ENCODE results near the gene DKK2. TPM values are rescaled to one million over a fixed set of nuclear protein-coding genes. Genes with fewer than 3 reads are reported as not detected.

The DKK2 gene
- total and polyA plus RNA-seq, 9 of the 15 experiments (the other 6 are each of a cell fraction or from before 2014, with no cell fraction given), result not detected

DNA sequence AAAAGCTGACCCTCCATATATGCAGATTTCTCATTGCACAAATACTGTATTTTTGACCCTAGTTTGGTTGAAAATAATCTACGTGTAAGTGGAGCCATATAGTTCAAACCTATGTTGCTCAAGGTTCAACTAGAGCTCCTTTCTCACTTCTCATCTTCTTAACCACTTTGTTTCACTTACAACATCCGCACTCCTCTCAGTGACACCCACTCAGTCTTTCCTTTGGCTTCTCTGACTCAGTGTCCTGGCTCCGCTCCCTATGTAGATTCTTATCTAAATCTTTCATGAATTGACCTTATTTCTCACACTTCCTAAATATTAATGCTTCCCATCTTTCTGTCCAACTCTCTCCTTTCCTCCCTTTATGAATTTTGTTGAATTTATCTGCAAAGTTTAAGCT lies 32.9 kb upstream of the DKK2 start:
- intact Hi-C loops (cut with micrococcal nuclease) (no loop called here), in situ Hi-C loops (cut with MboI) (no loop called here)
- 2% methylated on average over 3 of the region's 3 CpGs for WGBS (ENCODE audit: insufficient coverage, low coverage, missing lambda C conversion rate)
- Histone ChIP-seq H3K9me3 (replicated peaks; ENCODE audit: control insufficient read depth, insufficient read depth, low read depth, low read length) (no peaks in the 10 kb centered on the region), H4K20me1 (replicated peaks; ENCODE audit: control insufficient read depth, insufficient read depth, low read length) (no peaks in the 10 kb centered on the region), H3K9me1 (ENCODE audit: control insufficient read depth, insufficient read depth, low read length) (no peaks in the 10 kb centered on the region), H3K27ac (ENCODE audit: extremely low read depth, low read depth, low read length) (no peak overlapping the region), H3K27me3 (ENCODE audit: control insufficient read depth in 2 of 2, insufficient read depth in 2 of 2, low read length in 2 of 2) (no peaks in the 10 kb centered on the region), H3K4me2 (ENCODE audit: insufficient read depth, low read length) (no peak overlapping the region), H3K9ac (ENCODE audit: insufficient read depth in 1 of 2, low read depth in 2 of 2, low read length in 2 of 2) (no peak overlapping the region), H3K4me1 (replicated peaks in 1 of 2; ENCODE audit: control insufficient read depth in 2 of 2, insufficient read depth in 2 of 2, low read length in 2 of 2) (no peaks in the 10 kb centered on the region), H2AFZ (ENCODE audit: low read depth, low read length) (no peak overlapping the region), H3K4me3 (no peak overlapping the region), H3K79me2 (ENCODE audit: control insufficient read depth, insufficient read depth, low read length) (no peaks in the 10 kb centered on the region), H3K36me3 (ENCODE audit: control insufficient read depth, insufficient read depth, low read length) (no peaks in the 10 kb centered on the region)
- CTCF ChIA-PET (ENCODE audit: low intra/inter-chr PET ratio), result no interaction called here
- ATAC-seq (no peak), DNase-seq (ENCODE audit: extremely low read depth in 1 of 4, low spot score in 3 of 4) (no peak), FAIRE-seq (no peak)
- TF ChIP-seq CREB1 (IDR thresholded peaks at IDR 0.05) (no peak), CREB1 (CRISPR knock-in tag; IDR thresholded peaks at IDR 0.05) (no peak), ZNF316 (IDR thresholded peaks at IDR 0.05) (no peak), HLTF (IDR thresholded peaks at IDR 0.05) (no peak), ZFPM2 (CRISPR knock-in tag; IDR thresholded peaks at IDR 0.05) (no peak), ERF (CRISPR knock-in tag; IDR thresholded peaks at IDR 0.05) (no peak), SMC3 (conservative IDR thresholded peaks at IDR 0.05; ENCODE audit: insufficient read depth, low read depth, low read length) (no peak), CTBP1 (IDR thresholded peaks at IDR 0.05; ENCODE audit: borderline replicate concordance) (no peak)
- POLR2A ChIA-PET, result no interaction called here
- no TSS peak for BruUV-seq (replicated peaks)

DNA sequence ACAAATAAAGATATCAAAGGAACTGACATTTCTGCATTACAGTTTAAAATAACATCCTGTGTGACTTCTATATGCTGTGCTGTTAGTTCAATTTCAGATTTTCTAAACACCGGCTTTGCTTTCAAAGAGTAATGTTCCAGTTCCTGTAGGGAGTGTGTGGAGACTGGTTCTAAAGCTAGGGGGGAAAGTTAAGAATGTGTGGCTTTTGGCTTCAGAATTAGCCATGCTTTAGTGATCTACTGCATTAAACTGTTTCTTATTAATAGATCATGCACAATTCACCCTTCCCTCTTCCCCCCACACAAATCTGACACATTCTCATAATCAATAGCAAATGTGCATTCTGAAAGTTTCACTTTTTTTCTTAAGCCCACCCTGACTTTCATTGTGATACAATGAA lies 32.0 kb upstream of the DKK2 start:
- Histone ChIP-seq H3K9ac (ENCODE audit: insufficient read depth in 1 of 2, low read depth in 2 of 2, low read length in 2 of 2) (no peak overlapping the region), H3K9me1 (ENCODE audit: control insufficient read depth, insufficient read depth, low read length) (no peaks in the 10 kb centered on the region), H3K4me3 (no peak overlapping the region), H3K9me3 (replicated peaks; ENCODE audit: control insufficient read depth, insufficient read depth, low read depth, low read length) (no peaks in the 10 kb centered on the region), H2AFZ (ENCODE audit: low read depth, low read length) (no peak overlapping the region), H3K27ac (ENCODE audit: extremely low read depth, low read depth, low read length) (no peak overlapping the region), H3K4me2 (ENCODE audit: insufficient read depth, low read length) (no peak overlapping the region), H3K79me2 (ENCODE audit: control insufficient read depth, insufficient read depth, low read length) (no peaks in the 10 kb centered on the region), H3K4me1 (replicated peaks in 1 of 2; ENCODE audit: control insufficient read depth in 2 of 2, insufficient read depth in 2 of 2, low read length in 2 of 2) (no peaks in the 10 kb centered on the region), H3K27me3 (ENCODE audit: control insufficient read depth in 2 of 2, insufficient read depth in 2 of 2, low read length in 2 of 2) (no peaks in the 10 kb centered on the region), H4K20me1 (replicated peaks; ENCODE audit: control insufficient read depth, insufficient read depth, low read length) (no peaks in the 10 kb centered on the region), H3K36me3 (ENCODE audit: control insufficient read depth, insufficient read depth, low read length) (no peaks in the 10 kb centered on the region)
- no peak for FAIRE-seq
- no peak for DNase-seq (ENCODE audit: extremely low read depth in 1 of 4, low spot score in 3 of 4)
- in situ Hi-C loops (cut with MboI), result no loop called here
- BruUV-seq (replicated peaks), result no TSS peak
- CTCF ChIA-PET (ENCODE audit: low intra/inter-chr PET ratio), result no interaction called here
- POLR2A ChIA-PET, result no interaction called here
- ATAC-seq, result no peak
- intact Hi-C loops (cut with micrococcal nuclease), result no loop called here
- TF ChIP-seq, protein P1, sequence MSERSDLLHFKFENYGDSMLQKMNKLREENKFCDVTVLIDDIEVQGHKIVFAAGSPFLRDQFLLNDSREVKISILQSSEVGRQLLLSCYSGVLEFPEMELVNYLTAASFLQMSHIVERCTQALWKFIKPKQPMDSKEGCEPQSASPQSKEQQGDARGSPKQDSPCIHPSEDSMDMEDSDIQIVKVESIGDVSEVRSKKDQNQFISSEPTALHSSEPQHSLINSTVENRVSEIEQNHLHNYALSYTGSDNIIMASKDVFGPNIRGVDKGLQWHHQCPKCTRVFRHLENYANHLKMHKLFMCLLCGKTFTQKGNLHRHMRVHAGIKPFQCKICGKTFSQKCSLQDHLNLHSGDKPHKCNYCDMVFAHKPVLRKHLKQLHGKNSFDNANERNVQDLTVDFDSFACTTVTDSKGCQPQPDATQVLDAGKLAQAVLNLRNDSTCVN (CRISPR knock-in tag; IDR thresholded peaks at IDR 0.05), result no peak
- no peak for TF ChIP-seq ZNF124 (CRISPR knock-in tag; IDR thresholded peaks at IDR 0.05)
- no peak for TF ChIP-seq MCM3 (IDR thresholded peaks at IDR 0.05)
- TF ChIP-seq SREBF1 (IDR thresholded peaks at IDR 0.05; ENCODE audit: borderline replicate concordance, low read depth, low read length), result no peak
- no peak for TF ChIP-seq ZNF24 (IDR thresholded peaks at IDR 0.05)
- TF ChIP-seq MIER1 (IDR thresholded peaks at IDR 0.05; ENCODE audit: low read depth), result no peak
- TF ChIP-seq, protein P2, sequence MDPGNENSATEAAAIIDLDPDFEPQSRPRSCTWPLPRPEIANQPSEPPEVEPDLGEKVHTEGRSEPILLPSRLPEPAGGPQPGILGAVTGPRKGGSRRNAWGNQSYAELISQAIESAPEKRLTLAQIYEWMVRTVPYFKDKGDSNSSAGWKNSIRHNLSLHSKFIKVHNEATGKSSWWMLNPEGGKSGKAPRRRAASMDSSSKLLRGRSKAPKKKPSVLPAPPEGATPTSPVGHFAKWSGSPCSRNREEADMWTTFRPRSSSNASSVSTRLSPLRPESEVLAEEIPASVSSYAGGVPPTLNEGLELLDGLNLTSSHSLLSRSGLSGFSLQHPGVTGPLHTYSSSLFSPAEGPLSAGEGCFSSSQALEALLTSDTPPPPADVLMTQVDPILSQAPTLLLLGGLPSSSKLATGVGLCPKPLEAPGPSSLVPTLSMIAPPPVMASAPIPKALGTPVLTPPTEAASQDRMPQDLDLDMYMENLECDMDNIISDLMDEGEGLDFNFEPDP (CRISPR knock-in tag; IDR thresholded peaks at IDR 0.05), result no peak
- TF ChIP-seq HCFC1 (IDR thresholded peaks at IDR 0.05; ENCODE audit: low read depth, low read length), result no peak
- WGBS (ENCODE audit: insufficient coverage, low coverage, missing lambda C conversion rate), result 11% methylated on average over 1 of the region's 1 CpG
